A549 (cell line): ENCODE measurements around the gene TMEM163. TPM values are rescaled to one million over a fixed set of nuclear protein-coding genes. Genes with fewer than 3 reads are reported as not detected.

Experiments used
- ATAC-seq, 2 experiments: fragments of 200-7000 bp in 1 of 2; fragments of >200 bp in 1 of 2; cut with Nextera tagmentation in 1 of 2; cut with Tn5 transposase in 1 of 2; 3 replicates each; pipeline versions ENCODE4 v1.8.0 to v1.9.1; 2018 to 2020; ENCODE audit warnings: mild to moderate bottlenecking in 1 of 2, moderate library complexity in 1 of 2
- CTCF ChIA-PET: fragments of 300-600 bp; sonication (Branson Sonifier 250); formaldehyde crosslinking; extraction: SDS; loops from one replicate; lab custom pipeline; 2021; ENCODE audit warnings: antibody characterized with exemption, inconsistent platforms; lab: Yijun Ruan, JAX
- POLR2A ChIA-PET: fragments of 350-600 bp; formaldehyde crosslinking; extraction: SDS; loops from one replicate; lab custom pipeline; 2021; ENCODE audit warnings: antibody characterized with exemption, inconsistent platforms; lab: Yijun Ruan, JAX
- DNase-seq, 2 experiments: peaks; one replicate each; pipeline versions ENCODE4 v3.0.0 to v3.0.0-alpha.2; 2011 to 2016; ENCODE audit warnings: low read depth in 1 of 2, low spot score in 1 of 2
- FAIRE-seq: peaks from 2 replicates; lab custom pipeline; 2011; peaks lifted over from hg19 to GRCh38; lab: Jason Lieb, UNC
- H3K27ac ChIP-seq, 2 experiments: fragments of >200 bp; sonication (Bioruptor Twin); formaldehyde crosslinking; 3 replicates each; pipeline ENCODE4 v1.5.1; 2016 to 2017
- H3K4me1 ChIP-seq: fragments of >200 bp; sonication (Bioruptor Twin); formaldehyde crosslinking; 3 replicates; pipeline ENCODE4 v1.6.1; 2016
- H3K4me2 ChIP-seq: fragments of >200 bp; sonication (Bioruptor Twin); formaldehyde crosslinking; 3 replicates; pipeline ENCODE4 v1.6.1; 2016
- H3K4me3 ChIP-seq: fragments of >200 bp; sonication (Bioruptor Twin); formaldehyde crosslinking; 3 replicates; pipeline ENCODE4 v1.5.1; 2016
- H3K9me3 ChIP-seq: fragments of >200 bp; sonication (Bioruptor Twin); formaldehyde crosslinking; 3 replicates; pipeline ENCODE4 v1.6.1; 2016
- ATOH8 ChIP-seq: fragments of 250-450 bp; sonication (Bioruptor Pico); IDR thresholded peaks from 2 replicates; pipeline ENCODE4 v1.5.0; 2020; ENCODE audit warnings: low read depth, mild to moderate bottlenecking, moderate library complexity
- BCL3 ChIP-seq: fragments of >200 bp; sonication (Bioruptor Twin); formaldehyde crosslinking; IDR thresholded peaks from 3 replicates; pipeline ENCODE4 v1.6.1; 2016
- CHD2 ChIP-seq: fragments of 150-350 bp; IDR thresholded peaks from 2 replicates; pipeline ENCODE4 v1.6.1; 2014; ENCODE audit warnings: low read length; ENCODE audit not compliant: partially characterized antibody
- CTCF ChIP-seq: fragments of >200 bp; sonication (Bioruptor Twin); formaldehyde crosslinking; IDR thresholded peaks from 3 replicates; pipeline ENCODE4 v1.5.1; 2016
- ESRRA ChIP-seq: fragments of 150-350 bp; IDR thresholded peaks from 2 replicates; pipeline ENCODE4 v1.6.1; 2014; ENCODE audit warnings: mild to moderate bottlenecking, low read length, borderline replicate concordance
- GATA3 ChIP-seq: IDR thresholded peaks from 2 replicates; pipeline ENCODE4 v1.6.1; 2012; ENCODE audit warnings: borderline replicate concordance
- HDAC2 ChIP-seq: fragments of 200-600 bp; sonication (generic); IDR thresholded peaks from 2 replicates; pipeline ENCODE4 v1.6.1; 2016
- HES2 ChIP-seq: fragments of >200 bp; sonication (Bioruptor Twin); formaldehyde crosslinking; IDR thresholded peaks from 2 replicates; pipeline ENCODE4 v1.6.1; 2016
- HEYL ChIP-seq: fragments of 250-450 bp; sonication (Bioruptor Pico); IDR thresholded peaks from 2 replicates; pipeline ENCODE4 v1.8.0; 2021; ENCODE audit warnings: mild to moderate bottlenecking, moderate library complexity
- HMGXB4 ChIP-seq: fragments of 250-450 bp; sonication (Bioruptor Pico); IDR thresholded peaks from 2 replicates; pipeline ENCODE4 v1.5.0; 2021; ENCODE audit warnings: mild to moderate bottlenecking, moderate library complexity, borderline replicate concordance
- JUN ChIP-seq, 2 experiments: fragments of >200 bp; sonication (Bioruptor Twin); formaldehyde crosslinking; IDR thresholded peaks; 2 replicates in 1 of 2; 3 replicates in 1 of 2; pipeline ENCODE4 v1.6.1; 2016 to 2017
- KDM1A ChIP-seq: fragments of 200-600 bp; sonication (generic); IDR thresholded peaks from 2 replicates; pipeline ENCODE4 v1.6.1; 2016; ENCODE audit warnings: low read depth, mild to moderate bottlenecking
- MAFK ChIP-seq: fragments of 450-650 bp; IDR thresholded peaks from 2 replicates; pipeline ENCODE4 v1.6.1; 2014; ENCODE audit not compliant: partially characterized antibody
- MYC ChIP-seq: IDR thresholded peaks from 2 replicates; pipeline ENCODE4 v1.6.1; 2012; ENCODE audit warnings: mild to moderate bottlenecking, inconsistent platforms, low read length, improper control_type of control experiment, borderline replicate concordance
- NFE2L2 ChIP-seq: fragments of 150-350 bp; conservative IDR thresholded peaks from 2 replicates; pipeline ENCODE4 v1.6.1; 2014; ENCODE audit warnings: low read length
- PBX3 ChIP-seq: IDR thresholded peaks from 2 replicates; pipeline ENCODE4 v1.6.1; 2012
- PHF8 ChIP-seq: fragments of 200-600 bp; sonication (generic); IDR thresholded peaks from 2 replicates; pipeline ENCODE4 v1.6.1; 2016; ENCODE audit warnings: low read depth, mild to moderate bottlenecking, antibody characterized with exemption, moderate library complexity, borderline replicate concordance
- RAD21 ChIP-seq, 2 experiments: fragments of >200 bp in 1 of 2; sonication (Bioruptor Twin) in 1 of 2; formaldehyde crosslinking in 1 of 2; IDR thresholded peaks in 1 of 2; conservative IDR thresholded peaks in 1 of 2; 2 replicates in 1 of 2; 3 replicates in 1 of 2; pipeline ENCODE4 v1.6.1; 2012 to 2018; ENCODE audit warnings: inconsistent platforms in 1 of 2
- RARB ChIP-seq: fragments of 250-450 bp; sonication (Bioruptor Pico); IDR thresholded peaks from 2 replicates; pipeline ENCODE4 v1.8.0; 2021; ENCODE audit warnings: mild to moderate bottlenecking, moderate library complexity
- REST ChIP-seq: fragments of 200-600 bp; sonication (generic); IDR thresholded peaks from 2 replicates; pipeline ENCODE4 v1.6.1; 2016; ENCODE audit warnings: antibody characterized with exemption, mild to moderate bottlenecking, moderate library complexity
- RFX5 ChIP-seq: fragments of 450-650 bp; IDR thresholded peaks from 2 replicates; pipeline ENCODE4 v1.7.1; 2014; ENCODE audit warnings: antibody characterized with exemption, mild to moderate bottlenecking, moderate library complexity
- SMC3 ChIP-seq: fragments of >200 bp; sonication (Bioruptor Twin); formaldehyde crosslinking; IDR thresholded peaks from 3 replicates; pipeline ENCODE4 v1.6.1; 2018; ENCODE audit warnings: inconsistent platforms
- SREBF2 ChIP-seq: fragments of 450-650 bp; IDR thresholded peaks from 2 replicates; pipeline ENCODE4 v1.6.1; 2014; ENCODE audit warnings: mild to moderate bottlenecking, moderate library complexity
- WGBS: methylation state at CpG from one replicate; pipeline ENCODE4 v1.1.6; 2017; ENCODE audit errors: missing lambda C conversion rate; 5-methylcytosine and 5-hydroxymethylcytosine counted together
- polyA plus RNA-seq, 4 experiments: library from polyadenylated mRNA; depleted of rRNA in 3 of 4; stranded (reverse); fragments of >200 nt; fragmentation: RNase III in 1 of 4; extraction: RNeasy Plus Mini Kit Qiagen cat#74134 plus additional on column Dnase treatment in 1 of 4; gene quantifications; 2 replicates in 3 of 4; 3 replicates in 1 of 4; pipeline ENCODE4 v1.2.3, GENCODE V29; 2011 to 2017

Gene TMEM163
- polyA plus RNA-seq, 2 of the 4 experiments (the other 2 are of a cell fraction), result not detected

GRCh38 chr2:134462275-134462674, 256.5 kb downstream of the TMEM163 start:
- Histone ChIP-seq H3K9me3 (no peaks in the 10 kb centered on the region), H3K27ac (no peak overlapping the region)
- TF ChIP-seq MYC, result no peak
- TF ChIP-seq PHF8, result no peak
- no peak for TF ChIP-seq NFE2L2
- no peak for TF ChIP-seq KDM1A
- TF ChIP-seq RARB (CRISPR knock-in tag), result no peak
- TF ChIP-seq SREBF2, result no peak
- no peak for TF ChIP-seq ESRRA
- no peak for TF ChIP-seq JUN (IDR thresholded peaks at IDR 0.05)
- no peak for TF ChIP-seq PBX3
- TF ChIP-seq MAFK, result no peak
- TF ChIP-seq HDAC2, result no peak
- TF ChIP-seq CHD2, result no peak
- TF ChIP-seq SMC3, result no peak
- no peak for TF ChIP-seq ATOH8 (CRISPR knock-in tag)
- TF ChIP-seq HEYL, result no peak
- no peak for TF ChIP-seq HES2
- no peak for TF ChIP-seq BCL3
- TF ChIP-seq, all 56 proteins: peak for 0
- ChIA-PET CTCF (interaction anchor here (1.0 to 4.7 kb wide), 2 partner anchors 12 to 436 kb away, joined by 3 to 41 read pairs; no protein-coding TSS in a partner anchor), POLR2A (no interaction called here)
- no peak overlapping the region for H3K4me2 ChIP-seq
- no peak for FAIRE-seq
- H3K4me1 ChIP-seq, result no peaks in the 10 kb centered on the region
- DNase-seq, result no peak
- 79% methylated on average over 6 of the region's 6 CpGs for WGBS
- ATAC-seq, result no peak
- no peak overlapping the region for H3K4me3 ChIP-seq

GRCh38 chr2:134461511-134461910, 257.3 kb downstream of the TMEM163 start:
- WGBS, result 60% methylated on average over 4 of the region's 6 CpGs
- no peak for ATAC-seq

GRCh38 chr2:134460583-134460998, 258.2 kb downstream of the TMEM163 start:
- FAIRE-seq (no peak), ATAC-seq (peak; percentile 93 to 97), DNase-seq (peak; percentile 64 to 78)
- no peak overlapping the region; a peak in 1 of 6 replicates for H3K27ac ChIP-seq
- ChIA-PET POLR2A (interaction anchor here (1.3 kb wide), 1 partner anchor 457 kb away, joined by 4 read pairs; no protein-coding TSS in a partner anchor), CTCF (interaction anchor here (0.6 to 4.7 kb wide), 26 partner anchors 8 to 570 kb away, joined by 3 to 41 read pairs (median 4); no protein-coding TSS in a partner anchor)
- 27% methylated on average over 6 of the region's 8 CpGs for WGBS
- H3K4me1 ChIP-seq, result no peaks in the 10 kb centered on the region
- H3K4me2 ChIP-seq, result no peak overlapping the region
- no peak overlapping the region for H3K4me3 ChIP-seq
- no peaks in the 10 kb centered on the region for H3K9me3 ChIP-seq
- TF ChIP-seq SMC3 (peak; percentile 62), KDM1A (no peak), CHD2 (no peak), RAD21 (conservative IDR thresholded peaks at IDR 0.05 in 1 of 2, IDR thresholded peaks at IDR 0.05 in 1 of 2) (peak; percentile 85 to 89), HMGXB4 (CRISPR knock-in tag) (no peak), CTCF (peak; percentile 69), REST (no peak)

More at GRCh38 chr2:134461511-134461910, 257.3 kb downstream of the TMEM163 start:
- no peak overlapping the region for H3K27ac ChIP-seq
- H3K4me2 ChIP-seq, result no peak overlapping the region
- DNase-seq (no peak), FAIRE-seq (no peak)
- POLR2A ChIA-PET, result no interaction called here
- H3K4me1 ChIP-seq, result no peaks in the 10 kb centered on the region
- H3K4me3 ChIP-seq, result no peak overlapping the region
- H3K9me3 ChIP-seq, result no peaks in the 10 kb centered on the region
- CTCF ChIA-PET, result interaction anchor here (1.2 to 4.7 kb wide), 9 partner anchors 9 to 437 kb away, joined by 3 to 41 read pairs (median 6); no protein-coding TSS in a partner anchor
- TF ChIP-seq RFX5 (peak; percentile 82; the same call in 1 of the 2 replicates), NFE2L2 (no peak), GATA3 (no peak)
- TF ChIP-seq, all 56 proteins: peak for 1
